A549 (cell line): ENCODE data around the gene SNCB.

Experiments
- EP300 ChIP-seq, 2 experiments: fragments of >200 bp; sonication (Bioruptor Twin); formaldehyde crosslinking; IDR thresholded peaks; 2 replicates in 1 of 2; 3 replicates in 1 of 2; pipeline ENCODE4 v1.6.1; 2016 to 2017
- JUNB ChIP-seq: fragments of >200 bp; sonication (Bioruptor Twin); formaldehyde crosslinking; IDR thresholded peaks from 2 replicates; pipeline ENCODE4 v1.6.1; 2016
- PHF8 ChIP-seq: fragments of 200-600 bp; sonication (generic); IDR thresholded peaks from 2 replicates; pipeline ENCODE4 v1.6.1; 2016; ENCODE audit warnings: low read depth, mild to moderate bottlenecking, antibody characterized with exemption, moderate library complexity, borderline replicate concordance
- POLR2A ChIP-seq: IDR thresholded peaks from 2 replicates; pipeline ENCODE4 v1.6.1; 2012; ENCODE audit warnings: mild to moderate bottlenecking, low read length
- RAD21 ChIP-seq, 2 experiments: fragments of >200 bp in 1 of 2; sonication (Bioruptor Twin) in 1 of 2; formaldehyde crosslinking in 1 of 2; IDR thresholded peaks in 1 of 2; conservative IDR thresholded peaks in 1 of 2; 2 replicates in 1 of 2; 3 replicates in 1 of 2; pipeline ENCODE4 v1.6.1; 2012 to 2018; ENCODE audit warnings: inconsistent platforms in 1 of 2
- RCOR1 ChIP-seq: fragments of 150-350 bp; IDR thresholded peaks from 2 replicates; pipeline ENCODE4 v1.6.1; 2014; ENCODE audit warnings: antibody characterized with exemption, low read length, low read depth
- SMC3 ChIP-seq: fragments of >200 bp; sonication (Bioruptor Twin); formaldehyde crosslinking; IDR thresholded peaks from 3 replicates; pipeline ENCODE4 v1.6.1; 2018; ENCODE audit warnings: inconsistent platforms
- TF ChIP-seq, protein P1 (sequence below): fragments of >200 bp; sonication (Bioruptor Twin); formaldehyde crosslinking; IDR thresholded peaks from 3 replicates; pipeline ENCODE4 v1.5.1; 2016

DNA sequence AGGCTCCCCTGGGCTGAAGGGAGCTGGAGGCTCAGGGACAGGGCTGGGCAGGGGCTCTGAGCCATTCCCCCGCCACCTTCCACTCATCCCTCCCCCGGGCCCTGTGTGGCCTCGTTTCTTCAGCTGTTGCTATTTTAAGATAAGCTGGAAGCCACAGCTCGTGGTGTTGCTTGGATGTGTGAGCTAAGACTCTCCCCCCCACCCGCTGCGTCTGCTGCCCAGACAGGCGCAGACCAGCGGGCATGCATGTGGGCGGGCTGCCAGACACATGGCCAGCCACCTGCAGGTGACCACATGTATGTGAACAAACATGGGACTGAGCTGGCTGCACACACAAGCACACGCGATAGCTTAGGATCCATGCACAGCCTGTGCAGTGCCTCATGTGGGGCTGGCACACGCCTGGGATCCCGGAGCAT is 8.7 kb downstream of the SNCB start:
- TF ChIP-seq SMC3 = no peak
- TF ChIP-seq, protein P1, sequence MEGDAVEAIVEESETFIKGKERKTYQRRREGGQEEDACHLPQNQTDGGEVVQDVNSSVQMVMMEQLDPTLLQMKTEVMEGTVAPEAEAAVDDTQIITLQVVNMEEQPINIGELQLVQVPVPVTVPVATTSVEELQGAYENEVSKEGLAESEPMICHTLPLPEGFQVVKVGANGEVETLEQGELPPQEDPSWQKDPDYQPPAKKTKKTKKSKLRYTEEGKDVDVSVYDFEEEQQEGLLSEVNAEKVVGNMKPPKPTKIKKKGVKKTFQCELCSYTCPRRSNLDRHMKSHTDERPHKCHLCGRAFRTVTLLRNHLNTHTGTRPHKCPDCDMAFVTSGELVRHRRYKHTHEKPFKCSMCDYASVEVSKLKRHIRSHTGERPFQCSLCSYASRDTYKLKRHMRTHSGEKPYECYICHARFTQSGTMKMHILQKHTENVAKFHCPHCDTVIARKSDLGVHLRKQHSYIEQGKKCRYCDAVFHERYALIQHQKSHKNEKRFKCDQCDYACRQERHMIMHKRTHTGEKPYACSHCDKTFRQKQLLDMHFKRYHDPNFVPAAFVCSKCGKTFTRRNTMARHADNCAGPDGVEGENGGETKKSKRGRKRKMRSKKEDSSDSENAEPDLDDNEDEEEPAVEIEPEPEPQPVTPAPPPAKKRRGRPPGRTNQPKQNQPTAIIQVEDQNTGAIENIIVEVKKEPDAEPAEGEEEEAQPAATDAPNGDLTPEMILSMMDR = no peak
- no peak for TF ChIP-seq POLR2A
- no peak for TF ChIP-seq JUNB
- TF ChIP-seq EP300 (IDR thresholded peaks at IDR 0.05) = no peak
- TF ChIP-seq RAD21 (conservative IDR thresholded peaks at IDR 0.05 in 1 of 2, IDR thresholded peaks at IDR 0.05 in 1 of 2) = no peak
- TF ChIP-seq RCOR1 = no peak
- no peak for TF ChIP-seq PHF8
